Left colon (tissue), 2 donors: ENCODE results near the gene CHL1. TPM values are rescaled to one million over a fixed set of nuclear protein-coding genes. Genes with fewer than 3 reads are reported as not detected.

Experiments used
- ATAC-seq: fragments of 200-7000 bp; cut with Tn5 transposase; one replicate; pipeline ENCODE4 v1.9.1; 2020; ENCODE audit warnings: mild to moderate bottlenecking, moderate library complexity
- DNase-seq, 2 donors: peaks; one replicate each; pipeline ENCODE4 v3.0.0-alpha.2; 2020
- intact Hi-C, 2 donors: fragments of 100-400 bp; cut with DNase I in 1 of 2; cut with micrococcal nuclease in 1 of 2; formaldehyde crosslinking; loops; one replicate each; pipeline versions ENCODE4 v1.11.2 to v1.14.0; 2022; cut with DNase I, micrococcal nuclease
- total RNA-seq, 2 donors: library from RNA; stranded (reverse); fragmentation: NEBNext Ultra II Directional; extraction: Animal tissue kit (Norgen Biotek cat#: 25700); gene quantifications; one replicate each; pipeline ENCODE4 v1.2.1, GENCODE V29; 2021
- donor health status: DM: no; HTN: no; CAD: no.
- donor health status: DM: yes; HTN: yes; CAD: no.

The CHL1 gene
- total RNA-seq, 2 donors from 2014 or later: 7.9 to 9.3 TPM

- intact Hi-C loops: no loop called here
- ATAC-seq (no peak), DNase-seq (no peak)
Measured at GRCh38 chr3:270688-271087, 74.1 kb downstream of the CHL1 start.

- DNase-seq (no peak), ATAC-seq (no peak)
- intact Hi-C loops: no loop called here
Measured at GRCh38 chr3:274927-275326, 78.4 kb downstream of the CHL1 start.

GRCh38 chr3:277873-278272 lies 81.3 kb downstream of the CHL1 start:
- ATAC-seq (no peak), DNase-seq (no peak)
- intact Hi-C loops: no loop called here

- ATAC-seq (no peak), DNase-seq (peak in 1 of 2 donors; percentile 4)
Measured at GRCh38 chr3:278300-279064, 81.9 kb downstream of the CHL1 start.

GRCh38 chr3:279325-279724 lies 82.8 kb downstream of the CHL1 start:
- ATAC-seq (no peak), DNase-seq (no peak)
- intact Hi-C loops: no loop called here

More at GRCh38 chr3:278300-279064, 81.9 kb downstream of the CHL1 start:
- intact Hi-C loops: no loop called here

- no peak for DNase-seq
- intact Hi-C loops: no loop called here
- ATAC-seq: no peak
Measured at GRCh38 chr3:280681-281080, 84.1 kb downstream of the CHL1 start.

GRCh38 chr3:284322-284721 lies 87.8 kb downstream of the CHL1 start:
- intact Hi-C loops: no loop called here
- ATAC-seq: no peak
- no peak for DNase-seq

- intact Hi-C loops: no loop called here
- ATAC-seq (no peak), DNase-seq (no peak)
Measured at GRCh38 chr3:288417-288816, 91.9 kb downstream of the CHL1 start.

- ATAC-seq: no peak
- no peak for DNase-seq
- intact Hi-C loops: no loop called here
Measured at GRCh38 chr3:291028-291427, 94.5 kb downstream of the CHL1 start.

- ATAC-seq (no peak), DNase-seq (no peak)
- intact Hi-C loops: no loop called here
Measured at GRCh38 chr3:291646-292436, 95.3 kb downstream of the CHL1 start.

- no peak for ATAC-seq
- intact Hi-C loops: no loop called here
- DNase-seq: no peak
Measured at GRCh38 chr3:294096-294495, 97.5 kb downstream of the CHL1 start.

GRCh38 chr3:294581-294980 lies 98.0 kb downstream of the CHL1 start:
- ATAC-seq: no peak
- intact Hi-C loops: no loop called here
- DNase-seq: no peak

GRCh38 chr3:295166-295565 lies 98.6 kb downstream of the CHL1 start:
- ATAC-seq (no peak), DNase-seq (no peak)
- intact Hi-C loops: no loop called here

GRCh38 chr3:297585-297984 lies 101.0 kb downstream of the CHL1 start:
- DNase-seq (no peak), ATAC-seq (no peak)
- intact Hi-C loops: no loop called here

GRCh38 chr3:299590-300301 lies 103.2 kb downstream of the CHL1 start:
- ATAC-seq: no peak
- intact Hi-C loops: no loop called here
- DNase-seq: no peak

- intact Hi-C loops: no loop called here
- no peak for DNase-seq
- no peak for ATAC-seq
Measured at GRCh38 chr3:307182-307581, 110.6 kb downstream of the CHL1 start.

- intact Hi-C loops: no loop called here
- ATAC-seq (no peak), DNase-seq (no peak)
Measured at GRCh38 chr3:308597-309321, 112.2 kb downstream of the CHL1 start.

GRCh38 chr3:312160-312733 lies 115.7 kb downstream of the CHL1 start:
- no peak for ATAC-seq

GRCh38 chr3:312911-313310 lies 116.3 kb downstream of the CHL1 start:
- intact Hi-C loops: no loop called here
- ATAC-seq (no peak), DNase-seq (no peak)

More at GRCh38 chr3:312160-312733, 115.7 kb downstream of the CHL1 start:
- DNase-seq: no peak
- intact Hi-C loops: no loop called here
